GM21723 (cell line): ENCODE data around the gene GDAP2.
A peak's percentile ranks its signal among the peaks of the same experiment; 100 is the strongest.
"Not testable (repeated sequence)": the region's sequence is repeated elsewhere in the genome, so short reads cannot be mapped to it uniquely, and the experiment has no call there.

ENCODE experiments used
- ATAC-seq: cut with Tn5 transposase; IDR thresholded peaks from one replicate; pipeline ENCODE4 v1.9.1; 2021; ENCODE audit warnings: mild to moderate bottlenecking, moderate library complexity; ENCODE audit not compliant: unreplicated experiment

The GDAP2 gene

GRCh38 chr1:117902944-117903343 lies 26.5 kb downstream of the GDAP2 start:
- no peak for ATAC-seq

- no peak for ATAC-seq
Measured at GRCh38 chr1:117899801-117900200, 29.6 kb downstream of the GDAP2 start.

- no peak for ATAC-seq
Measured at GRCh38 chr1:117897551-117897950, 31.9 kb downstream of the GDAP2 start.

GRCh38 chr1:117895482-117896114 lies 33.8 kb downstream of the GDAP2 start:
- peak; percentile 91 for ATAC-seq

GRCh38 chr1:117894078-117894477 lies 35.3 kb downstream of the GDAP2 start:
- no peak for ATAC-seq

- ATAC-seq, result no peak
Measured at GRCh38 chr1:117892512-117892911, 36.9 kb downstream of the GDAP2 start.

- ATAC-seq, result no peak
Measured at GRCh38 chr1:117890452-117890851, 39.0 kb downstream of the GDAP2 start.

GRCh38 chr1:117886101-117886795 lies 43.2 kb downstream of the GDAP2 start:
- no peak for ATAC-seq

- no peak for ATAC-seq
Measured at GRCh38 chr1:117883616-117884015, 45.8 kb downstream of the GDAP2 start.

GRCh38 chr1:117879284-117879683 lies 50.1 kb downstream of the GDAP2 start:
- ATAC-seq, result no peak

- no peak for ATAC-seq
Measured at GRCh38 chr1:117877823-117878222, 51.6 kb downstream of the GDAP2 start.

GRCh38 chr1:117871013-117871412 lies 58.4 kb downstream of the GDAP2 start:
- no peak for ATAC-seq

- no peak for ATAC-seq
Measured at GRCh38 chr1:117861694-117862093, 67.7 kb downstream of the GDAP2 start.

GRCh38 chr1:117860896-117861610 lies 68.4 kb downstream of the GDAP2 start:
- no peak for ATAC-seq

- no peak for ATAC-seq
Measured at GRCh38 chr1:117859901-117860300, 69.5 kb downstream of the GDAP2 start.

- ATAC-seq, result no peak
Measured at GRCh38 chr1:117857418-117857817, 72.0 kb downstream of the GDAP2 start.

- ATAC-seq, result no peak
Measured at GRCh38 chr1:117852853-117853553, 76.4 kb downstream of the GDAP2 start.

GRCh38 chr1:117851687-117852086 lies 77.7 kb downstream of the GDAP2 start:
- no peak for ATAC-seq

GRCh38 chr1:117846674-117847425 lies 82.6 kb downstream of the GDAP2 start:
- no peak for ATAC-seq

GRCh38 chr1:117844478-117844877 lies 84.9 kb downstream of the GDAP2 start:
- ATAC-seq, result not testable (repeated sequence)

- no peak for ATAC-seq
Measured at GRCh38 chr1:117843791-117844190, 85.6 kb downstream of the GDAP2 start.
